Measurements from ENCODE around the gene CSN3.

DNA sequence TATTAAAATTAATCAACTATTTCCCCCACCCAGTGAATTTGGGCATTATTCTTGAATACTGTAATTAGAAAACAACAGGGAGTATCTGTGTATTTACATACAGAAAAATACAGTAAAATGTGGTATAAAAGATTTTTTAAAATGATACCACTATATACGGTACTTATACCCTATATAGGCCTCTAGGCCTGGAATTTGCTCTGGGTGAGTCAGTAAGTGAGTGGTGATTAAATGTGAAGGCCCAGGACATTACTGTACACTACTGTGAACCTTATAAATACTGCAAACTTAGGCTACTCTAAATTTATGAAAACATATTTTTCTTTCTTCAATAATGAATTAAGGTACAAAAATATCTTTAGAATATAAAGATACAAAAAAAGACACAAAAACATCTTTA lies 6.3 kb upstream of the CSN3 start:
- TF ChIP-seq TAF1 (IDR thresholded peaks at IDR 0.05; ENCODE audit: borderline replicate concordance, low read depth, low read length) (no peak), POLR2A (IDR thresholded peaks at IDR 0.05; ENCODE audit: low read depth, low read length) (no peak)

Measured in GM12892 (cell line).